GM12878 (cell line): Measurements from ENCODE around the gene SLC6A20. TPM values are rescaled to one million over a fixed set of nuclear protein-coding genes. Genes with fewer than 3 reads are reported as not detected.

Source experiments
- ASH2L ChIP-seq: fragments of 300-600, 200-600 bp; sonication (generic); IDR thresholded peaks from 2 replicates; pipeline ENCODE4 v1.6.1; 2017; ENCODE audit warnings: low read depth, mild to moderate bottlenecking, borderline replicate concordance
- CHD2 ChIP-seq: IDR thresholded peaks from 2 replicates; pipeline ENCODE4 v1.6.1; 2011; ENCODE audit warnings: low read depth, low read length, improper control_type of control experiment, borderline replicate concordance
- CUX1 ChIP-seq: IDR thresholded peaks from 2 replicates; pipeline ENCODE4 v1.6.1; 2012; ENCODE audit warnings: improper control_type of control experiment, low read depth, low read length; ENCODE audit not compliant: insufficient replicate concordance
- polyA plus RNA-seq, 11 experiments: library from polyadenylated mRNA; depleted of rRNA in 4 of 11; unstranded in 6 of 11; stranded (reverse) in 5 of 11; fragments of >200 nt; fragmentation: Nextera tagmentation in 4 of 11; fragmentation: Illumina TruSeq in 1 of 11; extraction: Ambion mirVana in 4 of 11; extraction: Trizol in 1 of 11; gene quantifications; 1 replicate in 1 of 11; 2 replicates in 10 of 11; pipeline versions ENCODE4 v1.2.1 to v1.2.3, GENCODE V29; 2011 to 2016; ENCODE audit warnings: inconsistent platforms in 2 of 11, missing spikeins in 2 of 11, low read depth in 1 of 11
- total RNA-seq, 4 experiments: library from RNA; depleted of rRNA in 3 of 4; stranded (reverse); fragments of >200 nt in 3 of 4; fragmentation: Illumina TruSeq in 1 of 4; extraction: Trizol in 1 of 4; gene quantifications; 2 replicates each; pipeline versions ENCODE4 v1.2.1 to v1.2.3, GENCODE V29; 2013 to 2021
- TF ChIP-seq, protein P1 (sequence below): fragments of 450-650 bp; IDR thresholded peaks from 2 replicates; pipeline ENCODE4 v1.6.1; 2018; ENCODE audit warnings: mild to moderate bottlenecking, low read depth, moderate library complexity; ENCODE audit not compliant: partially characterized antibody

Gene SLC6A20
- total and polyA plus RNA-seq, 10 of the 15 experiments (the other 5 are each of a cell fraction or from before 2014, with no cell fraction given), result 0.31 to 4.1 (median 1.1) TPM

GRCh38 chr3:45783667-45784066, 12.7 kb downstream of the SLC6A20 start (continued):
- TF ChIP-seq, protein P1, sequence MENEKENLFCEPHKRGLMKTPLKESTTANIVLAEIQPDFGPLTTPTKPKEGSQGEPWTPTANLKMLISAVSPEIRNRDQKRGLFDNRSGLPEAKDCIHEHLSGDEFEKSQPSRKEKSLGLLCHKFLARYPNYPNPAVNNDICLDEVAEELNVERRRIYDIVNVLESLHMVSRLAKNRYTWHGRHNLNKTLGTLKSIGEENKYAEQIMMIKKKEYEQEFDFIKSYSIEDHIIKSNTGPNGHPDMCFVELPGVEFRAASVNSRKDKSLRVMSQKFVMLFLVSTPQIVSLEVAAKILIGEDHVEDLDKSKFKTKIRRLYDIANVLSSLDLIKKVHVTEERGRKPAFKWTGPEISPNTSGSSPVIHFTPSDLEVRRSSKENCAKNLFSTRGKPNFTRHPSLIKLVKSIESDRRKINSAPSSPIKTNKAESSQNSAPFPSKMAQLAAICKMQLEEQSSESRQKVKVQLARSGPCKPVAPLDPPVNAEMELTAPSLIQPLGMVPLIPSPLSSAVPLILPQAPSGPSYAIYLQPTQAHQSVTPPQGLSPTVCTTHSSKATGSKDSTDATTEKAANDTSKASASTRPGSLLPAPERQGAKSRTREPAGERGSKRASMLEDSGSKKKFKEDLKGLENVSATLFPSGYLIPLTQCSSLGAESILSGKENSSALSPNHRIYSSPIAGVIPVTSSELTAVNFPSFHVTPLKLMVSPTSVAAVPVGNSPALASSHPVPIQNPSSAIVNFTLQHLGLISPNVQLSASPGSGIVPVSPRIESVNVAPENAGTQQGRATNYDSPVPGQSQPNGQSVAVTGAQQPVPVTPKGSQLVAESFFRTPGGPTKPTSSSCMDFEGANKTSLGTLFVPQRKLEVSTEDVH, result no peak
- TF ChIP-seq CHD2 (no peak), ASH2L (no peak), CUX1 (no peak)
